HG02678 (cell line): ENCODE results near the gene P4HB.

ENCODE experiments used
- ATAC-seq: cut with Tn5 transposase; IDR thresholded peaks from one replicate; pipeline ENCODE4 v1.9.1; 2021; ENCODE audit warnings: mild to moderate bottlenecking, moderate library complexity; ENCODE audit not compliant: unreplicated experiment

P4HB gene

GRCh38 chr17:81898029-81898866 is 37.9 kb upstream of the P4HB start:
- no peak for ATAC-seq

- ATAC-seq = no peak
Measured at GRCh38 chr17:81895400-81895799, 35.1 kb upstream of the P4HB start.

- ATAC-seq = no peak
Measured at GRCh38 chr17:81891303-81891552, 30.9 kb upstream of the P4HB start.

DNA sequence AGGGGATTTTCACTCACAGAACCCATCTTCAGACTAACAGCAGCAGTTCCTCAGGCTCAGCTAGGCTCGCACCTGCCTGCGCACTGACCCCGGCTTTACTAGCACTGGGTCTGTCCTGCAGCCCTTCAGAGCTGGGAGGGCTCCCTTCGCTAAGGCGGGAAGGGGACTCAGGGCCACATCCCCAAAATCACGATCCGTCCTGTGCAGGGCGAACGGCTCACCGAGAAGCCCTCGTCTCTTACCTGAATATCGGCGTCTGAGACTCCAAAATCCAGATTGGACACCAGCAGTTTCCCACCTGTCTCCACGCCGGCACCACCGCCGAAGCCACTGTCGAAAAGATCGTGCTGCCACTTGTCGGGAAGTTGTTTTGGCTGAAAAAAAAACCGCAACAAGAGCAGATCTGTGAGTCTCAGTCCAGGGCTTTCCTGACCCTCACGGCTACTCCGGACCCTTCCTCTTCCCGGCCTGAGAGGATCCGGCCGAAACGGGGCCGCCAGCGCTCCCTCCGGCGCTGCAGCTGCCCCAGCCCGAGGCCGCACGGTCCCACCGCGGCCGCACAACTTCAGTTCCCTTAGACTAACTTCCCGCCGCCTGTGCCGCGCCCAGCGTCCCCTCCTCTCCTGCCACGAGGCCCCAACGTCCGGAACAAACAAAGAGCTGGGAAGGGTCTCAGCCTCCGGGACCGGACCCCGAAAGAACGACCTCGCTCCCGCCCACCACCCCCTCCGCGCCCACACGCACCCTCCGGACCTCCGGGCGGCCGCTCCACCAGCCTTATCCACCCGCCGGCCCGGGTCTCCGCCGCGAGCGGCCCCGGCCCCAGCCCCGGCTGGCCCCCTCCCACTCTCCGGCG is 30.3 kb upstream of the P4HB start:
- ATAC-seq = peak; percentile 14

- ATAC-seq = no peak
Measured at GRCh38 chr17:81889602-81890001, 29.3 kb upstream of the P4HB start.

DNA sequence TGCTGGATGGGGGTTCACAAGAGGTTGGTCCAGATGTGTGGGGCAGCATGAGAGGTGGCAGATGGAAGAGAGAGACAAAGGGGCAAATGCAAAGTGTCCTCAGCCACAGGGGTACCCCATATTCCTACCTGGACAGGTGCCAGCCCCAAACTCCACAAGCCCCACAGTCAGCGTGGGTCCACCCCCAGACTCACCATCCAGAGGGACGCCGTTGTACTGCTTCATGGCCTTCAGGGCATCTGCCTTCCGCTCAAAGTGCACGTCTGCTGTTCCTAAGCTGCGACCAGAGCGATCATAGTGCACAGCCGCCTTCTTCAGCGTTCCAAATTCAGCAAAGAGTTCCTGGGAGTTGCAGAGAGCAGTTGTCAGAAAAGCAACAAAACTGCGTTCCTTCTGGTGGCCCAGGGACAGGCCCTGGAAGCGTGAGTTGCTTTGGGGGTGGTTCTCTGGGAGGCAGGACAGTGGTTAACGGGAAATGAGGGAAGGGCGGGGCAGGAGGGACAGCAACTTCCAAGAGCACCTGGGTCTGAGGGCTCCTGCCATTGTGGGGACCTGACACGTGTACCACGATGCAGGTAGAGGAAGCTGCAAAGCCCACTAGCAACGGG is 28.8 kb upstream of the P4HB start:
- ATAC-seq = no peak

DNA sequence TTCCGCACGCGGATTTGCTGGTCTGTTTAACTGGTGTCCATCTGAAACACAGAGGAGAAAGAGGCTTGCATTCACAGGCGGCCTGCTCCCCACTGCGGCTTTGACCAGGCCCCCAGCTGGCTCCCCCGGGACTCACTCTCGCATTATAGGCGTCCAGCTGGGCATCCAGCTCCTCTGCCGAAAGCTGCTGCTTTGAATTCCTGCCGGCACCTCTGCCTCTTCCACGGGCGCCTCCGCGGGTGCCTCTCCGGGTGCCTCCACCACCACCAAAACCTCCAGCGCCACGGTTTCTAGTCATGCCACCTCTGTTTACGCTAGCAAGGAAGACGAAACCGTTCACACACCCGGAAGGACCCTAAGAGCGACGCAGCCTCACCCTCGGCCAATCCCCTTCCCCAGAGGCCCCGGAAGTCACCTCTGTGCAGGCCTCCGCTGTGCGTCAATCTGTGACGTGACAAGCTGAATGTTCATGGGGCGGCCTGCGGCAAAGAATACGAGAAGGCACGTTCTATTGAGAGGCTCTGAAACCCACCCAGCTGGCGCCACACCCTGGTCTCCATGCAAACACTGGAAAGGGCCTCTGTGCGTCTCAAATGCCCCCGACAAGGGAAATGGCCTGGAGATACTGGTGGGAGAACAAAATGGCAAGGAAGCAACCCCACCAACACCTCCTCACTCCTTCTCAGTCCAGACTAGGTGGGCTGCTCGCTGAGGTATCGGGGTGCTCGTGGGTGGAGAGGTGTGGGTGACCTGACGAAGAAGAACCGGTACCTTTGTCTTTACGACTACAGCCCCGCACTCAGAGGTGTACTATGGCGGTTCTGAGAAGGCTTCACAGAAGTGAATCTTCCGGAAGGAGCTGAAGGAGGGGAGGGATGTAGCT is 28.0 kb upstream of the P4HB start:
- ATAC-seq = no peak

DNA sequence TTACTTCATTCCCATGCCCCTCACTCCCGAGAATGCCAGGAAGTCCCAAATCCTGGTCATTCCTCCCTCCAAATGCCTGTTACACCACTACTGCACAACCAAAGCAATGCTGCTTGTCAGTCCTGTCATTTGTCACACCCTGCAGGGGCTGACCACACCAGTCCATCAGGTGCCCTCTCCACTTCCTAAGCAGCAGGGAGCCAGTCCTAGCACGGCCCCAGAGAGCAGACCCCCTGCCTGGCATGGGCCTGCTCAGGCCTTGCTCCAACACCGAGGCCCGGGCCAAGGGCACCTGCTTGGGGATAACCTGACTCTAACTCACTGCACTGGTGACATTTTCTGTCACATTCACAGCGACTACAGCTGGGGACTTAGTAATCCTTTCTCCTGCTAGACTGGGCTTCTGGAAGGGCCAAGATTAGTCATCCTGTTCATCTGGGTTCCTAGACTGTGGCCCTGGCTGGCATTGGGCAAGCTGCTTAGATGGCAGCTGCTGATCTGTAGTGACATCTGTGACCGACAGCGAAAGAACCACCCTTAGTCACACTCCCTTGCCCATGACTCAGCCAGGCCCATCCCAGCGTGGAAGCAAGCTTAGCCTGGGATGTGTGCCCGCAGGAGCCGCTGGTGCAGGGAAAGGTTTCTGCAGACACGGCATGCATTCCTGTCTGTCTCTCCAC is 25.7 kb upstream of the P4HB start:
- ATAC-seq = no peak

DNA sequence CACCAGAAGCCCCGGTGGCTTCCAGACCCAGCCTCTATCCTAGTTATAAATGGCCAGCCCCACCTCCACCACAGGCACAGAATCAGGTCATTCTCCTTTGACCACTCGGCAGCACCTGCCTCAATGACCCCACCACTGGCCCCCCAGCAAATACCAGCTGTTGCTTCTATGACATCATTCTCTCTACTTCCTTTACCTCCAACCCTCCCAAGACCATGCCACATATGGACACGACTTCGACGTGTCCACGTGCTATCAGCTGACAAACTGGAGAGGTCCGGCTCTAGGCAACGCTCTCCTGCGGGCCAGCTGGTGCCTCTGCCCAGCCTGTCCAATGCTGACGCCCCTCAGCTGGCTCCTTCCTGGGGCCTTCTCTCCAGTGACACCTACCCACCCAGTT is 25.1 kb upstream of the P4HB start:
- ATAC-seq = no peak

DNA sequence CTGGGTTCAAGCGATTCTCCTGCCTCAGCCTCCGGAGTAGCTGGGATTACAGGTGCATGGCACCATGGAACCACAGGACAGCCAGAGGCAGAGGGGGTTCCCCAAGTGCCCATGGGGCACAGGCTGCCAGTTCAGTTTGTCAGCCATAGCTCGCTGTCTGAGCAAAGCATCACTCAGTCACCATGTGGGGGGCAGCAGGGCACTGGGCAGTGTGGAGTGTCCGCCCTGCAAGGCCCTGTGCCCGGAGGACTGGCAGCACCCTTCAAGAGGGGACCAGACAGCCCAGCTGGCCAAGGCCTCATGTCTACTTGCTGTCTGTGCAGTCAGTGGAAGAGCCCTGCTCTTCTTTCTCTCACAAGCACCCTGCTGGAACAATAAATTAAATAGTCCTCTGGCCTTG is 24.6 kb upstream of the P4HB start:
- ATAC-seq = no peak

GRCh38 chr17:81884520-81884919 is 24.2 kb upstream of the P4HB start:
- ATAC-seq = no peak

GRCh38 chr17:81879121-81879520 is 18.8 kb upstream of the P4HB start:
- ATAC-seq = no peak

DNA sequence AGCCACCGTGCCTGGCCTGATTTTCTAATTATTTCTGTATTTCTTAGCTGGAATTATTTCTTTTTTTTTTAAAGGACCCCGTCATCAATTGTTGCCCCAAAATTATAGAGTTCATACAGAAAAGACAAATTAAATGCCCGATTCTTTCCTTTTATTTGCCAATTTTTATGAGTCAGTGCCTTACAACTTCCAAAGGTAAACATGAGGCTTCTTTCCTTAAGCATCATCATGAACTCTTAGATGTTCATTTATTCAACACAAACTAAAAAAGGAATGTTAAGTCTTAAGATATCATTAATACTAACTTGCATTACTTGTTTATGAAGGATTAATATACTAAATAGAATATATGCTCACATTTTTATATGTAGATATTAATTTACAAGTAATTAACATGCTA is 18.0 kb upstream of the P4HB start:
- ATAC-seq = no peak

GRCh38 chr17:81877569-81877968 is 17.2 kb upstream of the P4HB start:
- ATAC-seq = no peak

- ATAC-seq = peak; percentile 56
Measured at GRCh38 chr17:81871387-81872230, 11.3 kb upstream of the P4HB start.

DNA sequence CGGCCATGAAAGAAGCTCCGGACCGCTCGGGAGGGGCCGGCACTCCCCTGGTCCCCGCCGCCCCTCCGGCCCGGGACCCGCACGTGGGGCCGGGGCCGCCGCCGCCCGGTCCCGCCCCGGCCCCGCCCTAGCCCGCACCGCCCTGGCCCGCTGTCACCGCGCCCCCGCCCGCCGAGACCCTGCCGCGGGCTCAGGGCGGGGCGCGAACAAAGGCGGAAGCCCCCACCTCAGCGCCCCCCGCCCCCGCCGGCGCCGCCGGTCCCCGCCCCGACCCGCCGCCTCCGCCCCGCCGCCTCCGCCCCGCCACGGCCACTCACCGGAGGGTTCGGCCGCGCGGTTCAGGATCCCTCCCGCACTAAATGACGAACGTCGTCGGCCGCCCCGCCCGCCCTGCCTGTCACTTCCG is 10.6 kb upstream of the P4HB start, which contains the start of gene ARHGDIA:
Gene ARHGDIA, minus strand, starts transcription at position 357 of the 406 bp plus-strand sequence. CDS start 1,407 bp downstream, outside the sequence.
- peak; percentile 25 for ATAC-seq

- no peak for ATAC-seq
Measured at GRCh38 chr17:81870131-81870980, 10.0 kb upstream of the P4HB start.
